GM12892 (cell line): Measurements from ENCODE around the gene ARL4D.

ENCODE experiments used
- POLR2A ChIP-seq: IDR thresholded peaks from 2 replicates; pipeline ENCODE4 v1.6.1; 2011; ENCODE audit warnings: low read depth, low read length, control low read depth
- POLR2AphosphoS5 ChIP-seq: IDR thresholded peaks from 2 replicates; pipeline ENCODE4 v1.6.1; 2011; ENCODE audit warnings: low read depth, low read length, control low read depth

- no peak for TF ChIP-seq POLR2AphosphoS5
- TF ChIP-seq POLR2A: no peak
These were observed 15.4 kb upstream of the ARL4D start for GRCh38 chr17:43383372-43383771.
